Sciatic nerve (tissue), 2 donors: Measurements from ENCODE around the gene IL21R. TPM values are rescaled to one million over a fixed set of nuclear protein-coding genes. Genes with fewer than 3 reads are reported as not detected.
A peak's percentile ranks its signal among the peaks of the same experiment; 100 is the strongest.

Experiments used
- ATAC-seq: fragments of 200-7000 bp; cut with Tn5 transposase; one replicate; pipeline ENCODE4 v1.9.1; 2020; ENCODE audit warnings: mild to moderate bottlenecking, moderate library complexity
- DNase-seq: peaks from one replicate; pipeline ENCODE4 v3.0.0-alpha.2; 2020; ENCODE audit warnings: low spot score
- intact Hi-C: fragments of 100-400 bp; cut with DNase I; formaldehyde crosslinking; loops from one replicate; pipeline ENCODE4 v1.14.2; 2022
- total RNA-seq: library from RNA; stranded (reverse); fragmentation: NEBNext Ultra II Directional; extraction: Animal tissue kit (Norgen Biotek cat#: 25700); gene quantifications from one replicate; pipeline ENCODE4 v1.2.1, GENCODE V29; 2021
- donor health status: DM: no; HTN: no; CAD: no.
- donor health status: DM: no; HTN: no; CAD: no.

The IL21R gene
- total RNA-seq: 1.7 TPM

DNA sequence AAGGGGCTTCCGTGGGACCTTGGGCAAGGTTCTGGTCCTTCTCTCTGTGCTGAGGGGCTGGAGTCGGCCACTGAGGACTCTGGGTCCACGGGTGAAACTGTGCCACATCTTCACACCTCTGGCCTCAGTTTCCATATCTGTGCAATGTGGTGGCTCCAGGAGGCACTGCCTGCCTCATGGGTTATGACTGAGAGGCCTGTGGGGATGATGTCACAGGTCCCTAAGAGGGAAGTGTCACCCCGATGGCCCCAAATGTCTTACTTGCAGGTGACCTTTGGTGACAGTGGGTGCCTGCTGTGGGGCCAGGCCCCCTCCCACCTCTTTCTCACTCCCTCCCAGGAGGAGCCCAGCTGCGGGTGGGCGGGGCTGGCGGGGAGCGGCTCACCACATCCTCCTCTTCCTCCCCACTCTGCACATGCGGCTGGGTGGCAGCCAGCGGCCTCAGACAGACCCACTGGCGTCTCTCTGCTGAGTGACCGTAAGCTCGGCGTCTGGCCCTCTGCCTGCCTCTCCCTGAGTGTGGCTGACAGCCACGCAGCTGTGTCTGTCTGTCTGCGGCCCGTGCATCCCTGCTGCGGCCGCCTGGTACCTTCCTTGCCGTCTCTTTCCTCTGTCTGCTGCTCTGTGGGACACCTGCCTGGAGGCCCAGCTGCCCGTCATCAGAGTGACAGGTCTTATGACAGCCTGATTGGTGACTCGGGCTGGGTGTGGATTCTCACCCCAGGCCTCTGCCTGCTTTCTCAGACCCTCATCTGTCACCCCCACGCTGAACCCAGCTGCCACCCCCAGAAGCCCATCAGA lies at the start of gene IL21R:
IL21R (plus strand) TSS at position 407 of the 801 bp plus-strand sequence. CDS start 27,898 bp downstream, outside the sequence.
- peak; percentile 71 for ATAC-seq
- intact Hi-C loops: no loop called here
- DNase-seq: peak; percentile 70

- intact Hi-C loops: no loop called here
- ATAC-seq (no peak), DNase-seq (no peak)
These were observed 48.1 kb upstream of the IL21R start for GRCh38 chr16:27353853-27354252.

DNA sequence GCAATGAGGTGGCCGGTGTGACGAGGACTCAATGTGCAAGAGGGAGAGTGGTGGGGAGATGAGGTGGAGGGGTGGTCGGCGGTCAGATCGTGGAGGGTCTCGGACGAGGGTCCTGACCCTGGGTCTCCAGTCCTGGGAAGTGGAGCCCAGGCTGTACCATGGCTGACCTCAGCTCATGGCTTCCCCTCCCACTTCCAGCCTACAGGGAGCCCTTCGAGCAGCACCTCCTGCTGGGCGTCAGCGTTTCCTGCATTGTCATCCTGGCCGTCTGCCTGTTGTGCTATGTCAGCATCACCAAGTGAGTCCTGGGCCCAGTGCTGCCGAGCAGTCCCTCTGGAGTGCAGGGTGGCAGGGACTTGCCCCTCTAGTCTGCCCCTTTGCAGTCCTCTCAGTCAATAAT lies 46.4 kb upstream of the IL21R start:
- DNase-seq: peak; percentile 68

GRCh38 chr16:27356794-27357193 lies 45.2 kb upstream of the IL21R start:
- DNase-seq (no peak), ATAC-seq (no peak)
- intact Hi-C loops: no loop called here

More for the DNA sequence above, 46.4 kb upstream of the IL21R start:
- peak; percentile 57 for ATAC-seq
- intact Hi-C loops: no loop called here

- intact Hi-C loops: no loop called here
- no peak for ATAC-seq
- DNase-seq: no peak
These were observed 42.9 kb upstream of the IL21R start for GRCh38 chr16:27359051-27359450.

GRCh38 chr16:27359615-27360014 lies 42.4 kb upstream of the IL21R start:
- ATAC-seq (no peak), DNase-seq (no peak)
- intact Hi-C loops: no loop called here

DNA sequence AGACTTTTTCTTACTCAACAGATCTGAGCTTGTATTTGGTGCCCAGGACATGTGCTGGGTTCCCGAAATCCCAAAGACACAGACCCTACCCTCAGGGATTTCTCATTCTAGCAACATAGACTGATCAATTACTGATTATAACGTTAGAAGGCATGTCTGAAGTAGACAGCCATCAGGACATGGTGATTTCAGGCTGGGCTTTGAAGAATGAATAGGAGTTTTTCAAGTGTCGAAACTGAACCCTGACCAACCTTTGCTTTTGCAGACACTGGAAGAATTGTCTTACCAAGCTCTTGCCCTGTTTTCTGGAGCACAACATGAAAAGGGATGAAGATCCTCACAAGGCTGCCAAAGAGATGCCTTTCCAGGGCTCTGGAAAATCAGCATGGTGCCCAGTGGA lies 40.0 kb upstream of the IL21R start:
- ATAC-seq (no peak), DNase-seq (no peak)
- intact Hi-C loops: no loop called here

DNA sequence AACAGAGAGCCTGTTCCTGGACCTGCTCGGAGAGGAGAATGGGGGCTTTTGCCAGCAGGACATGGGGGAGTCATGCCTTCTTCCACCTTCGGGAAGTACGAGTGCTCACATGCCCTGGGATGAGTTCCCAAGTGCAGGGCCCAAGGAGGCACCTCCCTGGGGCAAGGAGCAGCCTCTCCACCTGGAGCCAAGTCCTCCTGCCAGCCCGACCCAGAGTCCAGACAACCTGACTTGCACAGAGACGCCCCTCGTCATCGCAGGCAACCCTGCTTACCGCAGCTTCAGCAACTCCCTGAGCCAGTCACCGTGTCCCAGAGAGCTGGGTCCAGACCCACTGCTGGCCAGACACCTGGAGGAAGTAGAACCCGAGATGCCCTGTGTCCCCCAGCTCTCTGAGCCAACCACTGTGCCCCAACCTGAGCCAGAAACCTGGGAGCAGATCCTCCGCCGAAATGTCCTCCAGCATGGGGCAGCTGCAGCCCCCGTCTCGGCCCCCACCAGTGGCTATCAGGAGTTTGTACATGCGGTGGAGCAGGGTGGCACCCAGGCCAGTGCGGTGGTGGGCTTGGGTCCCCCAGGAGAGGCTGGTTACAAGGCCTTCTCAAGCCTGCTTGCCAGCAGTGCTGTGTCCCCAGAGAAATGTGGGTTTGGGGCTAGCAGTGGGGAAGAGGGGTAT lies 39.3 kb upstream of the IL21R start:
- ATAC-seq (no peak), DNase-seq (no peak)
- intact Hi-C loops: no loop called here

DNA sequence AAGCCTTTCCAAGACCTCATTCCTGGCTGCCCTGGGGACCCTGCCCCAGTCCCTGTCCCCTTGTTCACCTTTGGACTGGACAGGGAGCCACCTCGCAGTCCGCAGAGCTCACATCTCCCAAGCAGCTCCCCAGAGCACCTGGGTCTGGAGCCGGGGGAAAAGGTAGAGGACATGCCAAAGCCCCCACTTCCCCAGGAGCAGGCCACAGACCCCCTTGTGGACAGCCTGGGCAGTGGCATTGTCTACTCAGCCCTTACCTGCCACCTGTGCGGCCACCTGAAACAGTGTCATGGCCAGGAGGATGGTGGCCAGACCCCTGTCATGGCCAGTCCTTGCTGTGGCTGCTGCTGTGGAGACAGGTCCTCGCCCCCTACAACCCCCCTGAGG lies 38.7 kb upstream of the IL21R start:
- intact Hi-C loops: no loop called here
- DNase-seq (no peak), ATAC-seq (no peak)

- intact Hi-C loops: no loop called here
- DNase-seq (no peak), ATAC-seq (no peak)
These were observed 38.2 kb upstream of the IL21R start for GRCh38 chr16:27363797-27364196.

- DNase-seq: no peak
- intact Hi-C loops: no loop called here
- no peak for ATAC-seq
These were observed 37.4 kb upstream of the IL21R start for GRCh38 chr16:27364493-27365141.

- DNase-seq: no peak
- intact Hi-C loops: no loop called here
- no peak for ATAC-seq
These were observed 36.6 kb upstream of the IL21R start for GRCh38 chr16:27365142-27366089.

DNA sequence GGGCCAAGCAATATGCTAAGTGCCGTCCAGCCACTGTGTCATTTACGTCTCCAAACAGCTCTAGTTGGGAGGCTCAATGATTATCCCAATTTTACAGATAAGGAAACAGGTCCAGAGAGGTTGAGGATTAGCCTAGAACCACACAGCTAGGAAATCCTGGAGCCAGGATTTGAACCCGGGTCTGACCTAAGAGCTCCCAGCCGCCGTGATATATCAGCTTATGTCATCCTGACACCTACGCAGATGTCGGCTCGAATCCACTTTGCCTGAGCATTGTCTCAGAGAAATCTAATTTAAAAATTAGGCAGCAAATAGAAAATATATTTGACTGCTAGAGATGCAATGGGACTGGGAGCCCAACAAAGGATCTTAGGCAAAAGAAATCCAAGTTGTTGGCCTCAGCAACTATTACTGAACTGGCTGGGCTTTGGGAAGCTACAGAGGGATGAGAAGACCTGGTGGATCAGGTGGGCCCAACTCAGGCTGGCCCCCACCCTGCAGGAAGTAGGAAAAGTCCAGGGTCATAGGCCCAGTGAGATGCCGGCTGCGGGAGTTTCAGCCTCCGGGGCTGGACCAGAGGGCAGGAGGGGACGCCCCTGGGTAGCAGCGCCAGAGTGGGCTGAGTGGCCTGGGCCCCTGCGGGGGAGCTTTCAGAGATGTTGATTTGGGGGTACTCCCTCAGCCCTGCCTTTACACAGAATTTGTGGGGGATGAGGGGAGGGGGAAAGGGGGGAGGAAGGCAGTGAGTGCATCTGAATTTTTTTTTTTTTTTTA lies 35.1 kb upstream of the IL21R start:
- intact Hi-C loops: no loop called here
- peak; percentile 23 for ATAC-seq
- DNase-seq: no peak

DNA sequence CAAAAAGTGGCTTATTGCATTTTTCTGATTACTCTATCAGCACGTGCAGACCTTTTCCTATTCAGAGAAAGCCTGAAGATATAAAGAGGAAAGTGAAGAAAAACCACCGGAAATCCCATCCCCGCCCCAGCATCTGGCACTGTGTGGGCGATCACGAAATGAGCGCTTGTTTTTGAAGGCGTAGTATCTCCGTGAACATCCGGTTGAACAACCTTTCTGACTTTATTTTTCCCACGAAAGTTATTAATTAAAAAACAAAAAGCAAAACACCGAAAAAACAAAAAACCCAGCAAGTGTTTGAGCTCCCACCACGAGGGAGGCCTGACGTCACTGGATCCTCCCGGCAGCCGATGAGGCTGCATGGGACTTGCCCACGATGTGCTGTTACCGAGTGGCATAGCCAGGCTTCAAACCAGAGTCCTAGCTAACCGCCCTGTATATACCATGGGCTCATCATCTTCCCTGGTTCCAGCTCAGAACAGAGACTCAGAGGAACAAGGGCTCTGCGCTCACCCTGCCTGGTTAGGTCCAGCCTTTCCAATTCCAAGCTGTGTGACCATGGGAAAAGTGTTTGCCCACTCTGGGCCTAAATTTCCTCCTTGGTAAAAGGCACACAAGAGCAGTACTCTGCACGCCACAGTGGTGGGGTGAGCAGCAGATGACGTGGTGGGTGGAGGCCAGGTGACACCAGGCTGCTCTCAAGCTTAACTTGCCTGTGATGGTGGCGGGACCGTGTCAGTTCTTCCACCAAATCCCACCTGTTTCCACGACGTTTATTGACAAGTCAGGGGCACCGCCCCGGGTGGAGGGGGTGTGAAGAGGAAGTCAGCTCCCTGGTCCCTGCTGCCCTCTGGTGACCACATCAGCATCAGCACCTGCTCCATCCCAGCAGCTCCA lies 34.3 kb upstream of the IL21R start:
- intact Hi-C loops: no loop called here
- DNase-seq: peak; percentile 88
- peak; percentile 92 for ATAC-seq

- intact Hi-C loops: no loop called here
- no peak for DNase-seq
These were observed 33.6 kb upstream of the IL21R start for GRCh38 chr16:27368358-27368722.

GRCh38 chr16:27369806-27370205 lies 32.2 kb upstream of the IL21R start:
- ATAC-seq: no peak
- no peak for DNase-seq
- intact Hi-C loops: no loop called here

More at GRCh38 chr16:27368358-27368722, 33.6 kb upstream of the IL21R start:
- ATAC-seq: no peak

- ATAC-seq: no peak
- intact Hi-C loops: no loop called here
These were observed 31.7 kb upstream of the IL21R start for GRCh38 chr16:27370318-27370717.

More at GRCh38 chr16:27370318-27370717, 31.7 kb upstream of the IL21R start:
- no peak for DNase-seq
